Measurements from ENCODE around the gene PIGQ.

Gene PIGQ

GRCh38 chr16:556474-557173 is 13.1 kb upstream of the PIGQ start:
- DNase-seq: no peak

- DNase-seq: no peak
Measured at GRCh38 chr16:557463-558297, 12.1 kb upstream of the PIGQ start.

GRCh38 chr16:558298-559020 is 11.3 kb upstream of the PIGQ start:
- no peak for DNase-seq

- no peak for DNase-seq
Measured at GRCh38 chr16:559021-559380, 10.8 kb upstream of the PIGQ start.

- DNase-seq: no peak
Measured at GRCh38 chr16:559411-560203, 10.2 kb upstream of the PIGQ start.

- DNase-seq: no peak
Measured at GRCh38 chr16:560204-560700, 9.5 kb upstream of the PIGQ start, which contains the start of gene PRR35. Gene PRR35, plus strand, starts transcription at chr16:560394. Its CDS starts 2,901 bp downstream, at chr16:563295.

GRCh38 chr16:560701-561412 is 8.9 kb upstream of the PIGQ start:
- no peak for DNase-seq

GRCh38 chr16:561413-561794 is 8.4 kb upstream of the PIGQ start:
- DNase-seq: no peak

- DNase-seq: no peak
Measured at GRCh38 chr16:561957-562938, 7.5 kb upstream of the PIGQ start.

GRCh38 chr16:563072-563644 is 6.6 kb upstream of the PIGQ start:
- no peak for DNase-seq

GRCh38 chr16:564690-565418 is 4.9 kb upstream of the PIGQ start:
- DNase-seq: no peak

- no peak for DNase-seq
Measured at GRCh38 chr16:565419-566330, 4.1 kb upstream of the PIGQ start.

GRCh38 chr16:566475-567372 is 3.0 kb upstream of the PIGQ start, which contains the start of gene NHLRC4:
Gene NHLRC4, plus strand, starts transcription at chr16:567005. Its CDS starts 1,043 bp downstream, at chr16:568048.
- DNase-seq: peak; percentile 71

- no peak for DNase-seq
Measured at GRCh38 chr16:567373-568256, 2.2 kb upstream of the PIGQ start.

GRCh38 chr16:568401-569258 is 1.1 kb upstream of the PIGQ start:
- DNase-seq: no peak
